RWPE2 (cell line): ENCODE measurements around the gene MAP4.

Experiments
- ATAC-seq: fragments of 200-7000 bp; cut with Tn5 transposase; 3 replicates; pipeline ENCODE4 v1.9.1; 2021; ENCODE audit warnings: low read depth
- DNase-seq: peaks from one replicate; pipeline ENCODE4 v3.0.0-alpha.2; 2020; ENCODE audit warnings: low spot score
- H3K27ac ChIP-seq: fragments of 450-650 bp; 2 replicates; pipeline ENCODE4 v1.5.1; 2017; ENCODE audit warnings: mild to moderate bottlenecking; ENCODE audit not compliant: poor library complexity, severe bottlenecking
- H3K27me3 ChIP-seq: fragments of 250-450 bp; sonication (Bioruptor Pico); 2 replicates; pipeline ENCODE4 v1.5.1; 2021; ENCODE audit warnings: mild to moderate bottlenecking, moderate library complexity; ENCODE audit not compliant: insufficient read depth, poor library complexity, severe bottlenecking
- H3K36me3 ChIP-seq: fragments of 250-450 bp; sonication (Bioruptor Pico); 2 replicates; pipeline ENCODE4 v1.5.1; 2020; ENCODE audit warnings: low read depth, mild to moderate bottlenecking, moderate library complexity
- H3K4me1 ChIP-seq: fragments of 250-450 bp; sonication (Bioruptor Pico); 2 replicates; pipeline ENCODE4 v1.5.1; 2021; ENCODE audit warnings: mild to moderate bottlenecking, moderate library complexity; ENCODE audit not compliant: insufficient read depth, poor library complexity, severe bottlenecking
- H3K4me3 ChIP-seq: fragments of 250-450 bp; sonication (Bioruptor Pico); 2 replicates; pipeline ENCODE4 v1.5.1; 2021; ENCODE audit warnings: mild to moderate bottlenecking, moderate library complexity; ENCODE audit not compliant: severe bottlenecking
- H3K9me3 ChIP-seq: fragments of 250-450 bp; sonication (Bioruptor Pico); 2 replicates; pipeline ENCODE4 v1.5.1; 2021; ENCODE audit warnings: mild to moderate bottlenecking, moderate library complexity; ENCODE audit not compliant: severe bottlenecking
- CTCF ChIP-seq: fragments of 450-650 bp; IDR thresholded peaks from one replicate; pipeline ENCODE4 v1.5.1; 2017; ENCODE audit warnings: mild to moderate bottlenecking, moderate library complexity; ENCODE audit not compliant: poor library complexity, severe bottlenecking

The MAP4 gene

DNA sequence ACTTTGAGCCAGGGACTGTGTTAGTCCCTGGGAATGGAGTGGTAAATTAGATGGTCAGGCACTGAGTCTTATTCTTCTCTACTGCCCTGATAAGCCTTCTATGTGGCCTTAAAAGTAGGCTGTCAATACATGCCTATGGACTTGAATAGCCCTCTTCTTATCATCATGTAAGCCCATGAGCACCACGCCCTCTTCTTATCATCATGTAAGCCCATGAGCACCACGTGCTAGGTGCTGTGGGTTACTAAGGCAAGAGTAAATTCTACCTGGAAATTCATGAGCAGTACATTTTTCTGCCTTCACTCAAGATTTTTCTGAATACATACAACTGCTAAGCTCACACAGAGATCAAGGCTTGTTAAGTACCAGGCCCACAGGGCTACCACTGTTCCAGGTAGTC is 144.8 kb downstream of the MAP4 start:
- Histone ChIP-seq H3K27ac (no peak overlapping the region), H3K27me3 (no peaks in the 10 kb centered on the region), H3K9me3 (no peaks in the 10 kb centered on the region), H3K4me3 (no peak overlapping the region), H3K4me1 (no peaks in the 10 kb centered on the region), H3K36me3 (peaks cover 94% of the 10 kb centered on the region)
- ATAC-seq (no peak), DNase-seq (no peak)
- TF ChIP-seq CTCF, result no peak

DNA sequence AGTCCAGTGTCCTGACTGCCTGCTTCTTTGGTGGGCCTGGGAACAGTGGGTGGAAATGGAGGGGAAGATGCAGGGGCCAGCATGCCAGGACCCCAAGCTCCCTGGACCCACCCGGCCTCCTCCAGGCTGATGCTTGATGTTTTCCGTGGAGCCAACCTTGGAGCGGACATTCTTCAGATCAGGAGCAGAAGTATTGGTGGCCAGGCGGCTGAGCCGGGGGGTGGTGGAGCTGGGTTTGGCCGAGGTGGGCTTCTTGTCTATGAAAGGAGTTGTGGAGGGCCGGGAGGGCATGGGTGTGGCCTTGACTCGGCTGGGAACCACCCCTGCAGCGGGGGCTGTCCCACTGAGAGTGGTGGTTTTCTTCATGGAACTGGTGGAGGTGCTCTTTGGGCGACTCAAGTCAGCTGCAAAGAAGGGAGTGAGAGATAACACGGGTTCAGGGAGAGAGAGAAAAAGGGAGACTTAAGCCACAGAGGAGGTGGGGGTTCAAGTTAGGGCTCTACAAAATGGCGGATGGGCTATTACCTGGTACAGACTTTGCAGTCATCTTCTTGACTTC is 145.4 kb downstream of the MAP4 start:
- DNase-seq (no peak), ATAC-seq (no peak)
- H3K27ac ChIP-seq, result no peak overlapping the region
- H3K9me3 ChIP-seq, result no peaks in the 10 kb centered on the region
- TF ChIP-seq CTCF, result no peak
- no peaks in the 10 kb centered on the region for H3K4me1 ChIP-seq
- no peak overlapping the region for H3K4me3 ChIP-seq
- peaks cover 96% of the 10 kb centered on the region for H3K36me3 ChIP-seq
- H3K27me3 ChIP-seq, result no peaks in the 10 kb centered on the region

DNA sequence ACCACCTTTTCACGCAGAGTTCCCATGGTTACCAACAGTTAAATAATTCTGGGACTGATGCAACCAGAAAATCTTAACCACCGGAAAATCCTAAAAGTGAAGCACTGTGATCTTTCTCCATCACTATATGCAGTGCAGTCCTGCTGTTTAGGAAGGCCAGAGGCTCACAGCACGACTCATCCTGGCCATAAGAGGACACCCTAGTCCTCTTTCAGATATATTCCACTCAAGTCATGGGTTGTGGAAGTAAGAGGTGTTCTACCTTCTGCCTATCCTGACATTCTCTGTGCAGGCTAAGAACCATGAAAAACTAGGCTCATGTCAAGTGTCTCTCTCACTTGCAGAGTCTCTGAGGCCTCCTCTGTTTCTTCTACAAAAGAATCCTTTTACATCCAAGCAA is 146.1 kb downstream of the MAP4 start:
- Histone ChIP-seq H3K4me3 (no peak overlapping the region), H3K4me1 (no peaks in the 10 kb centered on the region), H3K27ac (no peak overlapping the region), H3K36me3 (peaks cover 93% of the 10 kb centered on the region), H3K9me3 (no peaks in the 10 kb centered on the region), H3K27me3 (no peaks in the 10 kb centered on the region)
- no peak for TF ChIP-seq CTCF
- ATAC-seq (no peak), DNase-seq (no peak)

- H3K4me3 ChIP-seq, result no peak overlapping the region
- no peak for ATAC-seq
- no peaks in the 10 kb centered on the region for H3K9me3 ChIP-seq
- H3K36me3 ChIP-seq, result peaks cover 83% of the 10 kb centered on the region
- H3K27me3 ChIP-seq, result no peaks in the 10 kb centered on the region
- no peak overlapping the region for H3K27ac ChIP-seq
- no peaks in the 10 kb centered on the region for H3K4me1 ChIP-seq
- TF ChIP-seq CTCF, result no peak
- no peak for DNase-seq
Observed at GRCh38 chr3:47868306-47868705, 147.9 kb downstream of the MAP4 start.

- Histone ChIP-seq H3K27ac (no peak overlapping the region), H3K4me3 (no peak overlapping the region), H3K4me1 (no peaks in the 10 kb centered on the region), H3K36me3 (peaks cover 83% of the 10 kb centered on the region), H3K27me3 (no peaks in the 10 kb centered on the region), H3K9me3 (no peaks in the 10 kb centered on the region)
- no peak for ATAC-seq
- TF ChIP-seq CTCF, result no peak
- DNase-seq, result no peak
Observed at GRCh38 chr3:47867451-47868044, 148.7 kb downstream of the MAP4 start.
